Heart right ventricle (tissue), 16 donors: ENCODE data around the gene SSR2. TPM values are rescaled to one million over a fixed set of nuclear protein-coding genes. Genes with fewer than 3 reads are reported as not detected.

ENCODE experiments used
- ATAC-seq, 8 donors: fragments of 200-7000 bp; cut with Tn5 transposase; one replicate each; pipeline ENCODE4 v1.9.1; 2020; ENCODE audit warnings: mild to moderate bottlenecking in 8 of 8, moderate library complexity in 8 of 8, moderate number of reproducible peaks in 1 of 8
- DNase-seq, 2 donors: peaks; one replicate each; pipeline ENCODE4 v3.0.0-alpha.2; 2020
- H3K27ac ChIP-seq, 10 donors: fragments of 200-600 bp; sonication (generic) in 2 of 10; one replicate each; pipeline versions ENCODE4 v1.5.0 to v1.8.0; 2020 to 2022; ENCODE audit warnings: mild to moderate bottlenecking in 3 of 10
- H3K27me3 ChIP-seq, 7 donors: fragments of 200-600 bp; one replicate each; pipeline ENCODE4 v1.8.0; 2021 to 2022; ENCODE audit warnings: mild to moderate bottlenecking in 2 of 7
- H3K36me3 ChIP-seq, 9 donors: fragments of 200-600 bp; sonication (generic) in 1 of 9; one replicate each; pipeline versions ENCODE4 v1.5.0 to v1.8.0; 2020 to 2022; ENCODE audit warnings: mild to moderate bottlenecking in 2 of 9
- H3K4me1 ChIP-seq, 9 donors: fragments of 200-600 bp; sonication (generic) in 1 of 9; one replicate each; pipeline versions ENCODE4 v1.5.0 to v1.8.0; 2020 to 2022; ENCODE audit warnings: mild to moderate bottlenecking in 4 of 9
- H3K4me3 ChIP-seq, 10 donors: fragments of 200-600 bp; sonication (generic) in 2 of 10; one replicate each; pipeline versions ENCODE4 v1.5.0 to v1.8.0; 2020 to 2022; ENCODE audit warnings: mild to moderate bottlenecking in 7 of 10, moderate library complexity in 2 of 10
- H3K9me3 ChIP-seq, 11 donors: fragments of 200-600 bp in 10 of 11; sonication (generic) in 2 of 11; one replicate each; pipeline versions ENCODE4 v1.5.0 to v1.8.0; 2013 to 2022; ENCODE audit warnings: mild to moderate bottlenecking in 2 of 11, control low read depth in 1 of 11, moderate library complexity in 1 of 11
- CTCF ChIP-seq, 9 donors: fragments of 200-600 bp; sonication (generic) in 2 of 9; IDR thresholded peaks; one replicate each; pipeline versions ENCODE4 v1.5.0 to v1.8.0; 2021 to 2022; ENCODE audit warnings: antibody characterized with exemption in 9 of 9, mild to moderate bottlenecking in 5 of 9, moderate library complexity in 1 of 9
- WGBS, 2 donors: extraction: QIAGEN DNeasy Blood & Tissue Kit; methylation state at CpG; one replicate each; pipeline ENCODE4 v1.1.7; 2013; ENCODE audit warnings: inconsistent platforms in 1 of 2; 5-methylcytosine and 5-hydroxymethylcytosine counted together
- intact Hi-C, 10 donors: fragments of 100-400 bp; cut with DNase I; formaldehyde crosslinking; loops; one replicate each; pipeline versions ENCODE4 v1.11.1 to v1.14.2; 2022
- polyA plus RNA-seq, 2 donors: library from polyadenylated mRNA; stranded (reverse); fragments of 200-250 nt; gene quantifications; one replicate each; pipeline ENCODE4 v1.2.3, GENCODE V29; 2013
- total RNA-seq, 10 donors: library from RNA; stranded (reverse); fragmentation: NEBNext Ultra II Directional in 3 of 10; extraction: Animal tissue kit (Norgen Biotek cat#: 25700) in 3 of 10; gene quantifications; one replicate each; pipeline versions ENCODE4 v1.2.1 to v1.2.4, GENCODE V29; 2021 to 2023
- donor health status: Arrhythmogenic right ventricular cardiomyopathy.
- donor health status: ischemic (EF 13 %, LVEDD 7.1; RV severe dilation, severe dysfunction).
- donor health status: healthy with polysubstance abuse.
- donor health status: DM: no; HTN: yes; CAD: no.
- donor health status: DM: no; HTN: no; CAD: no.
- donor health status: ischemic (EF 25% LVEDD 6.9; RV normal size, moderate dysfunction).
- donor health status: ischemic (EF 25% LVEDD 5.7; RV mildly dilated, moderate dysfunction).
- donor health status: healthy.
- donor health status: DM: yes; HTN: yes; CAD: no.
- donor health status: Ischemic cardiomyopathy.
- donor health status: ischemic (EF 35%, LVEDD 5.7; RV mildly dilated, moderate dysfunction).
- donor health status: nonischemic (EF 11% LVEDD 7.7; RV severe dilation, severe dysfunction).
- donor health status: DM: yes; HTN: yes; CAD: no.
- donor health status: PGD.
- donor health status: ischemic (EF 29% LVEDD 5.4; RV normal size, mild dysfunction).
- donor health status: nonischemic (EF 23%, LVEDD 6.1; RV moderate dilation, normal function).

SSR2 gene
- total and polyA plus RNA-seq, 12 donors: 66.1 to 322 (median 73.7) TPM

- Histone ChIP-seq H3K36me3 (peaks cover 8 to 100% (median 85%) of the 10 kb centered on the region in 9 donors), H3K4me1 (peaks cover 17 to 56% (median 38%) of the 10 kb centered on the region in 9 donors), H3K27ac (peak overlapping the region; percentile 47 to 87 (median 76)), H3K4me3 (no peak overlapping the region), H3K27me3 (no peaks in the 10 kb centered on the region), H3K9me3 (no peaks in the 10 kb centered on the region)
- DNase-seq (no peak), ATAC-seq (peak in 5 of 8 donors; percentile 23 to 48 (median 31))
- intact Hi-C loops: no loop called here
- TF ChIP-seq CTCF (IDR thresholded peaks at IDR 0.05): no peak
- 56 to 65% methylated on average over 3 of the region's 3 CpGs for WGBS, 2 donors
These were observed 60.5 kb downstream of the SSR2 start for GRCh38 chr1:155960081-155960745.

Other genes starting within 250 kb of the SSR2 start
- 10 to 100 TPM; 21.6 to 30.7 (median 28.1) TPM for gene GON4L, start 163.7 kb downstream of the SSR2 start, total RNA-seq
- gene GON4L, start 163.7 kb downstream of the SSR2 start, polyA plus RNA-seq: 10 to 100 TPM in 1 of 2 donors, 1 to 10 TPM in 1; 8.8 to 25.5 TPM
- 10 to 100 TPM in 9 of 10 donors, 1 to 10 TPM in 1; 9.2 to 19.4 (median 12.8) TPM for gene SYT11, start 161.4 kb downstream of the SSR2 start, total RNA-seq
- gene SYT11, start 161.4 kb downstream of the SSR2 start, polyA plus RNA-seq: 1 to 10 TPM; 1.8 to 9.5 TPM
- 10 to 100 TPM; 12.8 to 32.3 (median 21.9) TPM for gene RIT1, start 109.6 kb downstream of the SSR2 start, total RNA-seq
- gene RIT1, start 109.6 kb downstream of the SSR2 start, polyA plus RNA-seq: 10 to 100 TPM; 11.5 to 17.0 TPM
- gene KHDC4, start 86.5 kb downstream of the SSR2 start, total RNA-seq: 10 to 100 TPM; 17.6 to 30.3 (median 22.0) TPM
- 10 to 100 TPM; 14.3 to 33.8 TPM for gene KHDC4, start 86.5 kb downstream of the SSR2 start, polyA plus RNA-seq
- not detected for gene RXFP4, start 79.3 kb downstream of the SSR2 start, total RNA-seq
- gene RXFP4, start 79.3 kb downstream of the SSR2 start, polyA plus RNA-seq: under 1 TPM in 1 of 2 donors, not detected in 1; 0.04 TPM
- 10 to 100 TPM; 48.6 to 79.8 (median 58.2) TPM for gene ARHGEF2, start 42.4 kb downstream of the SSR2 start, total RNA-seq
- 10 to 100 TPM; 22.7 to 38.0 TPM for gene ARHGEF2, start 42.4 kb downstream of the SSR2 start, polyA plus RNA-seq
- 10 to 100 TPM; 19.9 to 32.2 (median 26.2) TPM for gene UBQLN4, start 32.8 kb upstream of the SSR2 start, total RNA-seq
- gene UBQLN4, start 32.8 kb upstream of the SSR2 start, polyA plus RNA-seq: 10 to 100 TPM; 15.7 to 19.7 TPM
- gene LAMTOR2, start 33.8 kb upstream of the SSR2 start, total RNA-seq: 10 to 100 TPM; 49.4 to 64.9 (median 59.6) TPM
- gene LAMTOR2, start 33.8 kb upstream of the SSR2 start, polyA plus RNA-seq: 100 to 1,000 TPM in 1 of 2 donors, 10 to 100 TPM in 1; 94.3 to 105 TPM
- under 1 TPM in 1 of 10 donors, not detected in 9; 0.50 TPM for gene RAB25, start 40.2 kb upstream of the SSR2 start, total RNA-seq
- under 1 TPM in 1 of 2 donors, not detected in 1; 0.17 TPM for gene RAB25, start 40.2 kb upstream of the SSR2 start, polyA plus RNA-seq
- under 1 TPM; 0.09 to 0.31 (median 0.19) TPM for gene MEX3A, start 61.5 kb upstream of the SSR2 start, total RNA-seq
- gene MEX3A, start 61.5 kb upstream of the SSR2 start, polyA plus RNA-seq: under 1 TPM; 0.17 to 0.29 TPM
- 100 to 1,000 TPM; 213 to 554 (median 267) TPM for gene LMNA, start 93.8 kb upstream of the SSR2 start, total RNA-seq
- 100 to 1,000 TPM; 286 to 356 TPM for gene LMNA, start 93.8 kb upstream of the SSR2 start, polyA plus RNA-seq
- 1 to 10 TPM in 9 of 10 donors, under 1 TPM in 1; 0.98 to 6.8 (median 1.8) TPM for gene SEMA4A, start 132.6 kb upstream of the SSR2 start, total RNA-seq
- 1 to 10 TPM; 1.1 to 2.0 TPM for gene SEMA4A, start 132.6 kb upstream of the SSR2 start, polyA plus RNA-seq
- gene SLC25A44, start 173.2 kb upstream of the SSR2 start, total RNA-seq: 10 to 100 TPM; 15.4 to 26.0 (median 20.1) TPM
- 10 to 100 TPM in 1 of 2 donors, 1 to 10 TPM in 1; 7.0 to 15.8 TPM for gene SLC25A44, start 173.2 kb upstream of the SSR2 start, polyA plus RNA-seq
- gene PMF1, start 192.1 kb upstream of the SSR2 start, total RNA-seq: 10 to 100 TPM; 55.9 to 87.3 (median 66.4) TPM
- 100 to 1,000 TPM in 1 of 2 donors, 10 to 100 TPM in 1; 92.0 to 122 TPM for gene PMF1, start 192.1 kb upstream of the SSR2 start, polyA plus RNA-seq
- under 1 TPM in 7 of 10 donors, not detected in 3; 0.30 to 0.85 (median 0.52) TPM for gene BGLAP, start 221.2 kb upstream of the SSR2 start, total RNA-seq
- gene BGLAP, start 221.2 kb upstream of the SSR2 start, polyA plus RNA-seq: 1 to 10 TPM in 1 of 2 donors, under 1 TPM in 1; 0.39 to 1.3 TPM
- 1 to 10 TPM in 2 of 10 donors, under 1 TPM in 8; 0.44 to 1.2 (median 0.77) TPM for gene PAQR6, start 227.1 kb upstream of the SSR2 start, total RNA-seq
- 1 to 10 TPM in 1 of 2 donors, under 1 TPM in 1; 0.39 to 1.5 TPM for gene PAQR6, start 227.1 kb upstream of the SSR2 start, polyA plus RNA-seq